Activated T-helper 1 cell treated with anti-CD3 and anti-CD28 coated beads, Interleukin-12 subunit alpha, Interleukin-12 subunit beta, Interleukin-2, Interleukin-4 antibody, amounts not matched to agents 30 ng/mL and 10 ng/mL and 1 ng/mL, durations not matched to agents 14 hours and 24 hours and 36 hours (primary cell): Measurements from ENCODE around the gene KIAA1217. TPM values are rescaled to one million over a fixed set of nuclear protein-coding genes. Genes with fewer than 3 reads are reported as not detected.
"Not testable (repeated sequence)": the region's sequence is repeated elsewhere in the genome, so short reads cannot be mapped to it uniquely, and the experiment has no call there.

Experiments
- DNase-seq: peaks from one replicate; pipeline ENCODE4 v3.0.0; 2021; ENCODE audit warnings: low spot score
- H3K27ac Mint-ChIP-seq: one replicate; pipeline ENCODE4 v1.8.0; 2021; ENCODE audit warnings: mild to moderate bottlenecking, mixed read lengths
- H3K27me3 Mint-ChIP-seq: one replicate; pipeline ENCODE4 v1.8.0; 2022; ENCODE audit warnings: mild to moderate bottlenecking, moderate library complexity, mixed read lengths; ENCODE audit not compliant: insufficient read depth
- H3K36me3 Mint-ChIP-seq: one replicate; pipeline ENCODE4 v1.8.0; 2021; ENCODE audit warnings: low read depth, mixed read lengths
- H3K4me1 Mint-ChIP-seq: one replicate; pipeline ENCODE4 v1.8.0; 2021; ENCODE audit warnings: low read depth, mixed read lengths
- H3K4me3 Mint-ChIP-seq: one replicate; pipeline ENCODE4 v1.8.0; 2021; ENCODE audit warnings: mild to moderate bottlenecking, moderate library complexity, mixed read lengths
- H3K9me3 Mint-ChIP-seq: one replicate; pipeline ENCODE4 v1.8.0; 2021; ENCODE audit warnings: mixed read lengths
- intact Hi-C: fragments of 100-400 bp; cut with micrococcal nuclease; formaldehyde crosslinking; loops from one replicate; pipeline ENCODE4 v1.15.1; 2024
- total RNA-seq: library from RNA; stranded (reverse); gene quantifications from 2 replicates; pipeline ENCODE4 v1.2.3, GENCODE V29; 2022

KIAA1217 gene
- total RNA-seq, 1 donor from 2014 or later = 6.4 TPM

DNA sequence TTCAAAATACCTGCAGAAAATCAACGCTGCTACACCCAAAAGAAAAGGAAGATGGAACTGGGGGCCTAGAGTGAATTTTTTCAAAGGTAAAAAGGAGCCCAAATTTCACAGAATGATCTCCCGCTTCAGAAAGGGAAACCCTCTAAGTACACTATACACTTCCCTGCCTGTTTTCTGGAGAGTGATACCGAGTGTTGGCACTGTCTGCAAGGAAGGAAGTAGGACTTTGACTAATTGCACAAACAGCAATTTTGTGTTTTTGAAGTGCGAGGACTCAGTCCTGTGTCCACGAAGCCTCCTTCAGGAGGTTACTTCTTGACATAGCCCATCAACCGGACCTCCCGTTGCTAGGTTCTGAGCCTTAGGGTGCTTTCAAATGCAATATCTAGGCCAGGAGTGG is 106.3 kb downstream of the KIAA1217 start:
- no peak for DNase-seq
- Mint-ChIP-seq H3K9me3 (no peaks in the 10 kb centered on the region), H3K36me3 (no peaks in the 10 kb centered on the region), H3K27me3 (peaks cover 1% of the 10 kb centered on the region), H3K27ac (no peak overlapping the region), H3K4me3 (no peak overlapping the region), H3K4me1 (no peaks in the 10 kb centered on the region)
- intact Hi-C loops = no loop called here

DNA sequence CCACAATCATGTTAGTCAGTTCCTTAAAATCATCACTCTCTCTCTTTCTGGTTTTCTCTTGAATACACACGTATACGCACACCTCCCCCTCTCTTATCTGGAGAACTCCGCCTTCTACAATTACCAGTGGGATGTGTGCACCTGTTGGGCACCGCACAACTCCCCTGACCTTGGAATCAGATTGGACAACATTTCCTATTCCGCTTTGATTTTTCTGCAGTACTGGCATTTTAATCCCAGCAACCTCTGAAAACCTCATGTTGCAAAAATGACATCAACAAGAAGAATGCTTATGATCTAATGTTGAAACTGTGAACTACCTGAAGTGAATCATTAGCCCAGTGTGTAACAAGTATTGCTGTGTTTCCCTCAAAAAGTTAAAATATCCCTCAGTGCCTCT is 109.6 kb downstream of the KIAA1217 start:
- H3K36me3 Mint-ChIP-seq = no peaks in the 10 kb centered on the region

DNA sequence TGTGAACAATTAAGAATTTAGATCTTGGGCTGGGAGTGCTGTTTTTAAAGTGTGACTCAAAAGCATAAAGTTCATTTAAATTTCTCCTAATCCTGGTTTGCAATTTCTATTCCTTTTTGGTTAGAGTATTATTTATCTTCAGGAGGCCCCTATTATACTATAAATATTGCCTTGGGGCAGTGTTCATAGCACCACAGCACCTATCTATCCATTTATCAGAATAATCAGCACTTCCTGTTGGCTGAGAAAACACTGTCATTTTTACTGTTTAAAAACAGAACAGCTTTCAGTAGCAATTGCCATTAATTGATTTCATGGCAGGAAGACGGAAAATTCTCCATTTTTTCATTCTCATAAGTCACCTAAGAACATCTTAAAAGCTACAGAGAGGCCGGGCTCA is 111.4 kb downstream of the KIAA1217 start:
- intact Hi-C loops = no loop called here
- H3K4me3 Mint-ChIP-seq = no peak overlapping the region

More for the DNA sequence above, 109.6 kb downstream of the KIAA1217 start:
- Mint-ChIP-seq H3K27ac (no peak overlapping the region), H3K27me3 (no peaks in the 10 kb centered on the region), H3K4me1 (no peaks in the 10 kb centered on the region), H3K4me3 (no peak overlapping the region), H3K9me3 (no peaks in the 10 kb centered on the region)
- no peak for DNase-seq
- intact Hi-C loops = no loop called here

GRCh38 chr10:24324651-24325050 is 115.7 kb downstream of the KIAA1217 start:
- Mint-ChIP-seq H3K27ac (no peak overlapping the region), H3K4me1 (no peaks in the 10 kb centered on the region), H3K4me3 (no peak overlapping the region), H3K27me3 (peaks cover 2% of the 10 kb centered on the region), H3K9me3 (peaks cover 5% of the 10 kb centered on the region), H3K36me3 (no peaks in the 10 kb centered on the region)
- intact Hi-C loops = no loop called here
- no peak for DNase-seq

More for the DNA sequence above, 111.4 kb downstream of the KIAA1217 start:
- no peaks in the 10 kb centered on the region for H3K4me1 Mint-ChIP-seq
- H3K36me3 Mint-ChIP-seq = no peaks in the 10 kb centered on the region
- peaks cover 2% of the 10 kb centered on the region for H3K27me3 Mint-ChIP-seq
- DNase-seq = no peak
- H3K27ac Mint-ChIP-seq = no peak overlapping the region
- no peaks in the 10 kb centered on the region for H3K9me3 Mint-ChIP-seq

- Mint-ChIP-seq H3K36me3 (no peaks in the 10 kb centered on the region), H3K4me3 (no peak overlapping the region), H3K9me3 (peaks cover 5% of the 10 kb centered on the region), H3K4me1 (no peaks in the 10 kb centered on the region), H3K27me3 (peaks cover 2% of the 10 kb centered on the region), H3K27ac (no peak overlapping the region)
- DNase-seq = no peak
- intact Hi-C loops = no loop called here
These were observed 122.5 kb downstream of the KIAA1217 start for GRCh38 chr10:24331457-24331856.

DNA sequence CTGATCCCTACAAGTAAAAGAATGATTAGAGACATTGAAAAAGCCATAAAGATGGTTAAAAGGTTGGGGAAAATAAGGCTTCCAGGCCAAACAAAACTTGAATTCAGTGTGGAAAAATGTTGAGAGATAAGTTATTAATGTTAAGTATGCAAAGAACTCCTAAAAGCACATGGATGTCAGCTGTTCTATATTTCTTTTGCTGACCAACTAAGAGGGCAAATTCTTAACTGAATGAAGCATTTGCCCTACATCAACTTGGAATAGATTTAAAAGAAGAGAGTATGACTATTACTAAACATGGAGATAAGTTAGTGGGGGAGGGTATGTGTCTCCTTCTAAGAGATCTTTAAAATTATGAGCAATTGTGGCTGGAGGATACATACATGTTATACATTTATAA is 124.8 kb downstream of the KIAA1217 start:
- no peak for DNase-seq
- Mint-ChIP-seq H3K36me3 (no peaks in the 10 kb centered on the region), H3K9me3 (no peaks in the 10 kb centered on the region), H3K27ac (no peak overlapping the region), H3K4me1 (no peaks in the 10 kb centered on the region), H3K4me3 (no peak overlapping the region), H3K27me3 (peaks cover 2% of the 10 kb centered on the region)
- intact Hi-C loops = no loop called here

DNA sequence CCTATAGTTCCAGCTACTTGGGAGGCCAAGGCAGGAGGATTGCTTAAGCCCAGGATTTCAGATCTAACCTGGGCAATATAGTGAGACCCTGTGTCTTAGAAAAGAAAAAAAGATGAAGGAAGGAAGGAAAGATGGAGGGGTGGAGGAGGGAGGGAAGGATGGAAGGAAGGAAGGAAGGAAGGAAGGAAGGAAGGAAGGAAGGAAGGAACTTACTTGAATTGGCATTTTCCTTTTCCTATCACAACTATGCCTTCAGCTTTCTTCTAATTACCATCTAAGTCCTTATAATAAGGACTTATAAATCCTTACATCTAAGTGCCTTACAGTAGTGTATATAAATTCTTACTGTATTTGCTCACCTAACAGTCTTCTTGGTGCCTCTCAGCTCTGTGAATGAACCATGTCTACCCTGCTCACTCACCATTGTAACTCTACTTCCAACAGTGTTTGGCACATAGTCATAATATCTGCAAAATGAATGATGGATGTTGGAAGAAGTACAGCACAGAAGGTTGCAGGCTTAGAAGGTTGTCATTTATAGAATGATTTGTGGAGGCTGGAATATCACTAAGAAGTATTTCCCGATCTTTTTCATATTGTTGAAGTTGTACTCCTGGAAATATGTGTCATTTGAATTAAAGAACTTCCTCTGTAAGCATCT is 125.5 kb downstream of the KIAA1217 start:
- H3K4me3 Mint-ChIP-seq = no peak overlapping the region
- H3K27ac Mint-ChIP-seq = no peak overlapping the region
- DNase-seq = no peak
- H3K4me1 Mint-ChIP-seq = no peaks in the 10 kb centered on the region
- no peaks in the 10 kb centered on the region for H3K9me3 Mint-ChIP-seq
- H3K36me3 Mint-ChIP-seq = no peaks in the 10 kb centered on the region
- H3K27me3 Mint-ChIP-seq = peaks cover 2% of the 10 kb centered on the region
- intact Hi-C loops = no loop called here

DNA sequence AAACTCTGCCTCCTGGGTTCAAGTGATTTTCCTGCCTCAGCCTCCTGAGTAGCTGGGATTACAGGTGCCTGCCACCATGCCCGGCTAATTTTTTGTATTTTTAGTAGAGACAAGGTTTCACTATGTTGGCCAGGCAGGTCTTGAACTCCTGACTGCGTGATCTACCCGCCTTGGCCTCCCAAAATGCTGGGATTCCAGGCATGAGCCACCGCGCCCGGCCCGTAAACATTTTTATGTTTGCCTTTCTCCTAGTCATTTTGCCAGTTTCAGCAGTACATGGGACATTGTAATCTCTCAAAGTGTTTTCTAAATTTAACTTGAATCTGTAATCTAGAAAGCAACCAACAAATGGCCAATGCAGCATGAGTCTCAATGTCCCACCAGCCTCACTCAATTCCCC is 128.8 kb downstream of the KIAA1217 start:
- intact Hi-C loops, H3K9me3 Mint-ChIP-seq, H3K36me3 Mint-ChIP-seq, H3K4me1 Mint-ChIP-seq, H3K4me3 Mint-ChIP-seq, DNase-seq, H3K27ac Mint-ChIP-seq: not testable (repeated sequence)
- peaks cover 11% of the 10 kb centered on the region for H3K27me3 Mint-ChIP-seq

DNA sequence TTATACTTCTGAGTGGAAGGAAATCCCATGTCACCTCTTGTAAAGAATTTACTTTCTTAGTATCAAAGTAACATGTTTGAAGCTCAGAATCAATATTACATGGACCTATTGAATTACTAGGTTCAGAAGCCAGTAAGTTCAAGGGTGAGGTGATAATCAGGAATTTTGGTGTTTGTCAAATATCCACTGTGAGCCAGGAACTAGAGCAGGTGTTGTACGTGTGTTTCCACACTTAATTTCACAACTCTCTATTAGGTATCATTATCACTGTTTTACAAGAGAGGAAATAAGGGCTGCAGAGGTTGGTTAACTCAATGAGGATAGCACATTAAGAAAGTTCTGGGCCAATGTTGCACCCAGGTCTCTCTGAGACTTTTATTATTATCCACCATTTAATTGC is 130.4 kb downstream of the KIAA1217 start:
- DNase-seq = no peak
- Mint-ChIP-seq H3K27ac (no peak overlapping the region), H3K36me3 (no peaks in the 10 kb centered on the region), H3K4me3 (no peak overlapping the region), H3K9me3 (no peaks in the 10 kb centered on the region), H3K27me3 (peaks cover 10% of the 10 kb centered on the region), H3K4me1 (no peaks in the 10 kb centered on the region)
- intact Hi-C loops = no loop called here

DNA sequence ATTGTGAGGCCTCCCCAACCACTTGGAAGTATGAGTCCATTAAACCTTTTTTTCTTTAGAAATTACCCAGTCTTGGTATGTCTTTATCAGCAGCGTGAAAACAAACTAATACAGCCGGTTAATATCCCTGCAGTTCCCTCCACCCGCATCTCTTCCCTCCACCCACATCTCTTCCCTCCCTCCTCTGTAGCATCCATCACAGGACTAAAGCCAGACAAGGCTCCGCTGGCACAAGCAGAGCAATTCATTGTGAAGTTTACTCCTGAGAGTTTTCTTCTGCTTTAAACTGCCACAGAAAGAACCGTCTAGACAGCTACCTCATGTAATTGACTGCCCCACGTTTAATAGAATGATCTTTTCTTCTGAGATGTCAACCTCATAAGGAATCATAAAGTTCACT is 131.5 kb downstream of the KIAA1217 start:
- H3K4me1 Mint-ChIP-seq = no peaks in the 10 kb centered on the region
- H3K9me3 Mint-ChIP-seq = no peaks in the 10 kb centered on the region
- no peak for DNase-seq
- intact Hi-C loops = no loop called here
- H3K4me3 Mint-ChIP-seq = no peak overlapping the region
- H3K36me3 Mint-ChIP-seq = no peaks in the 10 kb centered on the region
- peaks cover 10% of the 10 kb centered on the region for H3K27me3 Mint-ChIP-seq
- H3K27ac Mint-ChIP-seq = no peak overlapping the region

DNA sequence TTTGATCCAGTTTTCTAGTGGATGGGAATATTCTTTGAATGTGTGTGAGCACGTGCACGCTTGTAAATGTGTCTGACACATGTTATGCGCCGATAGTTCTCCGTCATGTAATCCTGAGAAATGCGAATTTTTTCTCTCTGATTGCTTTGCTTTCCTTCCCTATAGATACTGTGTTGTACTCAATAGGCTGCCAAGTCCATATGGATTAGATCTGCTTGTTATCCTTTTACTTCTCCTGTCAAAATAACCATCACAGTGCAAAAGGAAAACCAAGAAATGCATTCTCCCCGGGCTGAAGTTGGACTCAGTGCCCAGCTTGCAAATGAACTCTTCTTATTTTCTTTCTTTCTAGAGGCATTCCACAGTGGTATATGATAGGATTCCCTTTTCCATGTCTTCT is 131.9 kb downstream of the KIAA1217 start:
- Mint-ChIP-seq H3K27ac (no peak overlapping the region), H3K36me3 (no peaks in the 10 kb centered on the region), H3K4me3 (no peak overlapping the region), H3K9me3 (no peaks in the 10 kb centered on the region), H3K27me3 (peaks cover 10% of the 10 kb centered on the region), H3K4me1 (no peaks in the 10 kb centered on the region)
- intact Hi-C loops = no loop called here
- DNase-seq = no peak

DNA sequence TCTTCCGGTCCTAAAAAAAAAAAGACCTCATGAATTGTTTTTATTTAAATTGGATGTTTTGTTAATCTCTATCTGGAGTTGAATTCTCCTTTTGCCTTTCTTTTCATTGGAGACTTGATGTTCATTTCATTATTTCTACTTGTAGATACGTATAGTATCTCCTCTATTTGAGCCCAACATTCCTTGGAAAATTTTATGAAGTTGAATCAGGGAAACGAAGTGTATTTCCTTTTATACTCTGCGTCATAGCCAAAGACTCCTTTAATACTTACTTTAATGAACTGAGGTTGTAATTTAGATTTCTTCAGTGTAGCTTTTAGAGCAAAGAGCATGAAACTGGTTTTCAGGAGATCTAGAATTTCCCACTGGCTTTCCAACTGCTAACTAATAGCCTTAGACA is 132.4 kb downstream of the KIAA1217 start:
- intact Hi-C loops = no loop called here
- Mint-ChIP-seq H3K27ac (no peak overlapping the region), H3K4me1 (no peaks in the 10 kb centered on the region), H3K9me3 (no peaks in the 10 kb centered on the region), H3K27me3 (peaks cover 10% of the 10 kb centered on the region), H3K4me3 (no peak overlapping the region), H3K36me3 (no peaks in the 10 kb centered on the region)
- no peak for DNase-seq

DNA sequence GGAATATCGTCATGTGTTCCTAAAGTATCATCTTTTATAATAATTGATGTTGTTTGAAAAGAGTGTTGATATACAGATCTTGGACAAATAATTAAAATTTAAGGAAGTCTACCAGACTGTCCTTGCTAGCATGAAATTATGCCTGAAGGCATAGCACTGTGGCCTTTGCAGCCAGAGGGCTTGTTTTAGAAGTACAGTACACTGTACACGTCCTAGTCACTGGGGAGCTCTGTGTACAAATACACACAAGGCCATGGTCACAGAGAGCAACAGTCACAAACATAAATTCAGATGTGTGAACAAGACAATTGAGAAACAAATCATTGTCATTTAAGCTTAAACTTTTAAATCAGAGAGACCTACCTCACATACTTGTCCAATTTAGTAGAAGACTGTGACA is 133.0 kb downstream of the KIAA1217 start:
- no peaks in the 10 kb centered on the region for H3K4me1 Mint-ChIP-seq
- H3K27me3 Mint-ChIP-seq = peaks cover 10% of the 10 kb centered on the region
- no peaks in the 10 kb centered on the region for H3K36me3 Mint-ChIP-seq
- H3K4me3 Mint-ChIP-seq = no peak overlapping the region
- no peaks in the 10 kb centered on the region for H3K9me3 Mint-ChIP-seq
- intact Hi-C loops = no loop called here
- no peak overlapping the region for H3K27ac Mint-ChIP-seq
- no peak for DNase-seq

- H3K27ac Mint-ChIP-seq = no peak overlapping the region
- H3K4me1 Mint-ChIP-seq = no peaks in the 10 kb centered on the region
- no peak for DNase-seq
- H3K9me3 Mint-ChIP-seq = no peaks in the 10 kb centered on the region
- H3K27me3 Mint-ChIP-seq = peaks cover 10% of the 10 kb centered on the region
- H3K4me3 Mint-ChIP-seq = no peak overlapping the region
- no peaks in the 10 kb centered on the region for H3K36me3 Mint-ChIP-seq
- intact Hi-C loops = no loop called here
These were observed 134.7 kb downstream of the KIAA1217 start for GRCh38 chr10:24343686-24344085.
